Neural cell (in vitro differentiated cells): ENCODE measurements around the gene CCS. TPM values are rescaled to one million over a fixed set of nuclear protein-coding genes. Genes with fewer than 3 reads are reported as not detected.

Experiments used
- H2AFZ ChIP-seq: fragments of 200-600, 300-800 bp; sonication (generic), shearing (Covaris generic); 2 replicates; pipeline ENCODE4 v1.6.0; 2014; ENCODE audit warnings: low read depth, mild to moderate bottlenecking, antibody characterized with exemption, low read length, moderate library complexity
- H3F3A ChIP-seq: fragments of 200-600 bp; shearing (Covaris generic); 2 replicates; pipeline ENCODE4 v1.6.1; 2016; ENCODE audit warnings: mild to moderate bottlenecking, moderate library complexity, mixed read lengths, antibody characterized with exemption, low read length; ENCODE audit not compliant: insufficient read depth, poor library complexity, severe bottlenecking
- H3K27ac ChIP-seq: fragments of 200-600, 300-800 bp; sonication (generic), shearing (Covaris generic); 2 replicates; pipeline ENCODE4 v1.5.1; 2014; ENCODE audit warnings: mild to moderate bottlenecking, low read length, moderate library complexity
- H3K27me3 ChIP-seq: fragments of 300-800, 200-600 bp; sonication (generic), shearing (Covaris generic); 2 replicates; pipeline ENCODE4 v1.6.0; 2014; ENCODE audit warnings: mild to moderate bottlenecking, low read depth, low read length, moderate library complexity; ENCODE audit not compliant: insufficient read depth
- H3K36me3 ChIP-seq: fragments of 300-800, 200-600 bp; sonication (generic), shearing (Covaris generic); 2 replicates; pipeline ENCODE4 v1.5.1; 2014; ENCODE audit warnings: mild to moderate bottlenecking, antibody characterized with exemption, low read length, moderate library complexity; ENCODE audit not compliant: insufficient read depth
- H3K4me2 ChIP-seq: fragments of 300-800, 200-600 bp; sonication (generic), shearing (Covaris generic); 2 replicates; pipeline ENCODE4 v1.6.0; 2014; ENCODE audit warnings: mild to moderate bottlenecking, low read length
- H3K4me3 ChIP-seq: fragments of 300-800, 200-600 bp; sonication (generic), shearing (Covaris generic); 2 replicates; pipeline ENCODE4 v1.5.1; 2014; ENCODE audit warnings: mild to moderate bottlenecking, low read length, moderate library complexity
- H3K79me2 ChIP-seq: fragments of 200-600 bp; shearing (Covaris generic); replicated peaks from 2 replicates; pipeline ENCODE4 v1.6.0; 2014; ENCODE audit warnings: mild to moderate bottlenecking, low read length, moderate library complexity; ENCODE audit not compliant: insufficient read depth
- H3K9ac ChIP-seq: fragments of 300-800, 200-600 bp; sonication (generic), shearing (Covaris generic); 2 replicates; pipeline ENCODE4 v1.6.1; 2016; ENCODE audit warnings: mild to moderate bottlenecking, low read length, mixed read lengths
- H3K9me2 ChIP-seq: fragments of 200-600 bp; shearing (Covaris generic); 2 replicates; pipeline ENCODE4 v1.6.1; 2016; ENCODE audit warnings: mild to moderate bottlenecking, low read length, mixed read lengths; ENCODE audit not compliant: insufficient read depth
- H3K9me3 ChIP-seq: fragments of 200-600, 300-800 bp; sonication (generic), shearing (Covaris generic); 2 replicates; pipeline ENCODE4 v1.6.1; 2016; ENCODE audit warnings: mild to moderate bottlenecking, mixed run types, low read length, moderate library complexity, mixed read lengths
- H4K20me1 ChIP-seq: fragments of 200-600 bp; shearing (Covaris generic); 2 replicates; pipeline ENCODE4 v1.6.1; 2016; ENCODE audit warnings: mild to moderate bottlenecking, mixed run types; ENCODE audit not compliant: insufficient read depth
- EP300 ChIP-seq: fragments of 450-650 bp; conservative IDR thresholded peaks from 2 replicates; pipeline ENCODE4 v1.6.1; 2014; ENCODE audit warnings: antibody characterized with exemption, mild to moderate bottlenecking, moderate library complexity; ENCODE audit not compliant: poor library complexity, severe bottlenecking
- EZH2 ChIP-seq: fragments of 200-600, 300-800 bp; shearing (Covaris generic), sonication (generic); IDR thresholded peaks from 2 replicates; pipeline ENCODE4 v1.6.1; 2014; ENCODE audit warnings: antibody characterized with exemption, low read length, borderline replicate concordance, mild to moderate bottlenecking; ENCODE audit not compliant: insufficient read depth, poor library complexity, severe bottlenecking
- MXI1 ChIP-seq: fragments of 450-650 bp; conservative IDR thresholded peaks from 2 replicates; pipeline ENCODE4 v1.6.1; 2014; ENCODE audit warnings: antibody characterized with exemption, mild to moderate bottlenecking; ENCODE audit not compliant: poor library complexity, severe bottlenecking
- POLR2AphosphoS5 ChIP-seq: IDR thresholded peaks from 2 replicates; pipeline ENCODE4 v1.6.1; 2012
- RAD21 ChIP-seq: fragments of 450-650 bp; conservative IDR thresholded peaks from 2 replicates; pipeline ENCODE4 v1.6.1; 2014; ENCODE audit warnings: antibody characterized with exemption, mild to moderate bottlenecking, moderate library complexity
- SMC3 ChIP-seq: fragments of 450-650 bp; conservative IDR thresholded peaks from 2 replicates; pipeline ENCODE4 v1.6.1; 2014; ENCODE audit warnings: antibody characterized with exemption, mild to moderate bottlenecking, moderate library complexity; ENCODE audit not compliant: poor library complexity
- TAF1 ChIP-seq: IDR thresholded peaks from 2 replicates; pipeline ENCODE4 v1.6.1; 2012; ENCODE audit warnings: low read depth
- polyA plus RNA-seq: library from polyadenylated mRNA; depleted of rRNA; stranded (reverse); fragments of >200 nt; gene quantifications from 2 replicates; pipeline ENCODE4 v1.2.3, GENCODE V29; 2014
- TF ChIP-seq, protein P1 (sequence below): IDR thresholded peaks from 2 replicates; pipeline ENCODE4 v1.6.1; 2012; ENCODE audit warnings: borderline replicate concordance
- TF ChIP-seq, protein P2 (sequence below): fragments of 450-650 bp; IDR thresholded peaks from 2 replicates; pipeline ENCODE4 v1.5.1; 2014; ENCODE audit warnings: antibody characterized with exemption, mild to moderate bottlenecking, moderate library complexity; ENCODE audit not compliant: poor library complexity, severe bottlenecking

Gene CCS
- polyA plus RNA-seq, 1 donor from 2014 or later = 40.8 TPM

DNA sequence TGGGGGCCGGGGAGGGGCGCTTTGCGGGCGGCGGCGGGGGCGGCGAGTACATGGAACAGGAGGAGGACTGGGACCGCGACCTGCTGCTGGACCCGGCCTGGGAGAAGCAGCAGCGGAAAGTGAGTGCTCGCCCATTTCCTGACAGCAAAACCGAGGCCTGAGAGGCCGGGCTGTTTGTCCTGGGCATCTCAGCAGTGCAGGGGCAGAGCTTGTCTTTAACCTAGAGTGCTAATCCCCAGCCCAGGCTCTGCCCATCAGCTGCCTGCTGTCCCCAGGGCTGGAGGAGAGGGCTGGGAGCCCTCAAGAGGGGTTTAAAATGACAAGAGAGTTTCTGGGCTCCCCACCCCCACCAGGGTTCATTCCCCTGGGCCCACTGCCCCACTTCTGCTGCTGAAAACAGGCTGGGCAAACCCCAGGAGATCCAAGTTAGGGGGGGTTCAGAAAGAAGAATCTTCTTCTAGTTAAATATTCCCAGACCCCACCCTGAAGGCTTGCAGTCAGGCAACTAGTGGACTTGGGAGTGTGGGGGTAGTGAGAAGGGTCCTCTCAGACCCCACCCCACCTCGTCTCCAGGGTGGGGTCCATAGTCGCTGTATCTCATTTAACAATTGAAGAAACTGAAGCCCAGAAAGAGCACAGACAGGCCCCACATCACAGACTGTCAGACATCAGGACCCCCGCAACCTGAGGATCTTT lies 45.9 kb upstream of the CCS start:
- Histone ChIP-seq H3F3A (no peaks in the 10 kb centered on the region), H3K27ac (no peak overlapping the region), H3K4me3 (no peak overlapping the region), H2AFZ (no peak overlapping the region), H3K9ac (no peak overlapping the region), H3K9me2 (no peaks in the 10 kb centered on the region), H3K27me3 (no peaks in the 10 kb centered on the region), H3K36me3 (no peaks in the 10 kb centered on the region), H3K9me3 (no peaks in the 10 kb centered on the region), H4K20me1 (no peaks in the 10 kb centered on the region), H3K79me2 (no peaks in the 10 kb centered on the region), H3K4me2 (no peak overlapping the region)
- TF ChIP-seq SMC3 = no peak
- TF ChIP-seq, protein P1, sequence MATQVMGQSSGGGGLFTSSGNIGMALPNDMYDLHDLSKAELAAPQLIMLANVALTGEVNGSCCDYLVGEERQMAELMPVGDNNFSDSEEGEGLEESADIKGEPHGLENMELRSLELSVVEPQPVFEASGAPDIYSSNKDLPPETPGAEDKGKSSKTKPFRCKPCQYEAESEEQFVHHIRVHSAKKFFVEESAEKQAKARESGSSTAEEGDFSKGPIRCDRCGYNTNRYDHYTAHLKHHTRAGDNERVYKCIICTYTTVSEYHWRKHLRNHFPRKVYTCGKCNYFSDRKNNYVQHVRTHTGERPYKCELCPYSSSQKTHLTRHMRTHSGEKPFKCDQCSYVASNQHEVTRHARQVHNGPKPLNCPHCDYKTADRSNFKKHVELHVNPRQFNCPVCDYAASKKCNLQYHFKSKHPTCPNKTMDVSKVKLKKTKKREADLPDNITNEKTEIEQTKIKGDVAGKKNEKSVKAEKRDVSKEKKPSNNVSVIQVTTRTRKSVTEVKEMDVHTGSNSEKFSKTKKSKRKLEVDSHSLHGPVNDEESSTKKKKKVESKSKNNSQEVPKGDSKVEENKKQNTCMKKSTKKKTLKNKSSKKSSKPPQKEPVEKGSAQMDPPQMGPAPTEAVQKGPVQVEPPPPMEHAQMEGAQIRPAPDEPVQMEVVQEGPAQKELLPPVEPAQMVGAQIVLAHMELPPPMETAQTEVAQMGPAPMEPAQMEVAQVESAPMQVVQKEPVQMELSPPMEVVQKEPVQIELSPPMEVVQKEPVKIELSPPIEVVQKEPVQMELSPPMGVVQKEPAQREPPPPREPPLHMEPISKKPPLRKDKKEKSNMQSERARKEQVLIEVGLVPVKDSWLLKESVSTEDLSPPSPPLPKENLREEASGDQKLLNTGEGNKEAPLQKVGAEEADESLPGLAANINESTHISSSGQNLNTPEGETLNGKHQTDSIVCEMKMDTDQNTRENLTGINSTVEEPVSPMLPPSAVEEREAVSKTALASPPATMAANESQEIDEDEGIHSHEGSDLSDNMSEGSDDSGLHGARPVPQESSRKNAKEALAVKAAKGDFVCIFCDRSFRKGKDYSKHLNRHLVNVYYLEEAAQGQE = no peak
- no peak for TF ChIP-seq EZH2
- no peak for TF ChIP-seq TAF1
- TF ChIP-seq, protein P2, sequence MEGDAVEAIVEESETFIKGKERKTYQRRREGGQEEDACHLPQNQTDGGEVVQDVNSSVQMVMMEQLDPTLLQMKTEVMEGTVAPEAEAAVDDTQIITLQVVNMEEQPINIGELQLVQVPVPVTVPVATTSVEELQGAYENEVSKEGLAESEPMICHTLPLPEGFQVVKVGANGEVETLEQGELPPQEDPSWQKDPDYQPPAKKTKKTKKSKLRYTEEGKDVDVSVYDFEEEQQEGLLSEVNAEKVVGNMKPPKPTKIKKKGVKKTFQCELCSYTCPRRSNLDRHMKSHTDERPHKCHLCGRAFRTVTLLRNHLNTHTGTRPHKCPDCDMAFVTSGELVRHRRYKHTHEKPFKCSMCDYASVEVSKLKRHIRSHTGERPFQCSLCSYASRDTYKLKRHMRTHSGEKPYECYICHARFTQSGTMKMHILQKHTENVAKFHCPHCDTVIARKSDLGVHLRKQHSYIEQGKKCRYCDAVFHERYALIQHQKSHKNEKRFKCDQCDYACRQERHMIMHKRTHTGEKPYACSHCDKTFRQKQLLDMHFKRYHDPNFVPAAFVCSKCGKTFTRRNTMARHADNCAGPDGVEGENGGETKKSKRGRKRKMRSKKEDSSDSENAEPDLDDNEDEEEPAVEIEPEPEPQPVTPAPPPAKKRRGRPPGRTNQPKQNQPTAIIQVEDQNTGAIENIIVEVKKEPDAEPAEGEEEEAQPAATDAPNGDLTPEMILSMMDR = no peak
- no peak for TF ChIP-seq MXI1

DNA sequence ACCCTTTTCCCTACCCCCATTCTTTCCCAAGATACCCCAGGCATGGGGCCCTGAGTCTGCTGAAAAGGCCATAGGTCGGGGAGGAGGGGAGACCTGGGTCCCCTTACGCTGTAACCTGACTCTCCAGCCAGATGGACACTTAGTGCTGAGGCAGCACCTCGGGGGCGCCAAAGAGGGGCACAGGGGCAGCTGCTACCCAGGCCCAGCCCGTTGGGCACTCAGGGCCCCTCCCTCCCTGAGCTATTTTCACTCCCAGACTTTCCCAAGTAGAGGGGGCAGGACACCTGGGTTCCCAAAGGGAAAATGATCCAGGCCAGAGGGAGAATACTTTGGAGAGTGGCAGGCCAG lies 45.3 kb upstream of the CCS start:
- Histone ChIP-seq H3F3A (no peaks in the 10 kb centered on the region), H3K27ac (no peak overlapping the region), H3K27me3 (no peaks in the 10 kb centered on the region), H3K9me2 (no peaks in the 10 kb centered on the region), H3K9me3 (no peaks in the 10 kb centered on the region), H3K4me2 (no peak overlapping the region), H3K79me2 (no peaks in the 10 kb centered on the region), H3K4me3 (no peak overlapping the region), H3K36me3 (no peaks in the 10 kb centered on the region), H4K20me1 (no peaks in the 10 kb centered on the region), H2AFZ (no peak overlapping the region), H3K9ac (no peak overlapping the region)
- TF ChIP-seq POLR2AphosphoS5 = no peak
- no peak for TF ChIP-seq EP300
- TF ChIP-seq, protein P1 = no peak
- TF ChIP-seq RAD21 = no peak
- TF ChIP-seq MXI1 = no peak
- TF ChIP-seq, protein P2 = no peak
- no peak for TF ChIP-seq SMC3
